HEK293 (cell line): ENCODE data around the gene ATP8B4.

Source experiments
- GLI2 ChIP-seq: fragments of 450-650 bp; formaldehyde crosslinking; IDR thresholded peaks from 2 replicates; pipeline ENCODE4; 2017; ENCODE audit warnings: missing biosample characterization, missing genetic modification characterization, low read depth, borderline replicate concordance
- IKZF3 ChIP-seq: fragments of 450-650 bp; IDR thresholded peaks from 2 replicates; pipeline ENCODE4 v1.5.0; 2018; ENCODE audit warnings: missing biosample characterization, mild to moderate bottlenecking, missing genetic modification characterization, moderate library complexity
- YY1 ChIP-seq: fragments of 450-650 bp; formaldehyde crosslinking; IDR thresholded peaks from 2 replicates; pipeline ENCODE4 v1.5.1; 2018; ENCODE audit warnings: missing biosample characterization, missing genetic modification characterization
- ZNF248 ChIP-seq: fragments of 450-650 bp; formaldehyde crosslinking; IDR thresholded peaks from 2 replicates; pipeline ENCODE4 v1.5.1; 2017; ENCODE audit warnings: missing biosample characterization, missing genetic modification characterization
- ZNF433 ChIP-seq: fragments of 450-650 bp; formaldehyde crosslinking; IDR thresholded peaks from 2 replicates; pipeline ENCODE4 v1.5.1; 2016; ENCODE audit warnings: missing biosample characterization, missing genetic modification characterization, low read depth
- ZNF692 ChIP-seq: fragments of 450-650 bp; formaldehyde crosslinking; IDR thresholded peaks from 2 replicates; pipeline ENCODE4 v1.5.1; 2016; ENCODE audit warnings: missing biosample characterization, missing genetic modification characterization
- ZNF830 ChIP-seq: fragments of 450-650 bp; IDR thresholded peaks from 2 replicates; pipeline ENCODE4 v1.5.0; 2018; ENCODE audit warnings: missing biosample characterization, missing genetic modification characterization, low read depth, mild to moderate bottlenecking, moderate library complexity
- TF ChIP-seq, protein P1 (sequence below): fragments of 450-650 bp; formaldehyde crosslinking; IDR thresholded peaks from 2 replicates; pipeline ENCODE4 v1.5.1; 2016; ENCODE audit warnings: missing biosample characterization, missing genetic modification characterization
- TF ChIP-seq, protein P2 (sequence below): fragments of 450-650 bp; formaldehyde crosslinking; IDR thresholded peaks from 2 replicates; pipeline ENCODE4 v1.5.1; 2016; ENCODE audit warnings: missing biosample characterization, missing genetic modification characterization
- TF ChIP-seq, protein P3 (sequence below): fragments of 450-650 bp; formaldehyde crosslinking; IDR thresholded peaks from 2 replicates; pipeline ENCODE4 v1.5.1; 2016; ENCODE audit warnings: missing biosample characterization, missing genetic modification characterization, low read depth
- TF ChIP-seq, protein P4 (sequence below): fragments of 450-650 bp; formaldehyde crosslinking; IDR thresholded peaks from 2 replicates; pipeline ENCODE4 v1.5.1; 2016; ENCODE audit warnings: missing biosample characterization, missing genetic modification characterization

- TF ChIP-seq, protein P1, sequence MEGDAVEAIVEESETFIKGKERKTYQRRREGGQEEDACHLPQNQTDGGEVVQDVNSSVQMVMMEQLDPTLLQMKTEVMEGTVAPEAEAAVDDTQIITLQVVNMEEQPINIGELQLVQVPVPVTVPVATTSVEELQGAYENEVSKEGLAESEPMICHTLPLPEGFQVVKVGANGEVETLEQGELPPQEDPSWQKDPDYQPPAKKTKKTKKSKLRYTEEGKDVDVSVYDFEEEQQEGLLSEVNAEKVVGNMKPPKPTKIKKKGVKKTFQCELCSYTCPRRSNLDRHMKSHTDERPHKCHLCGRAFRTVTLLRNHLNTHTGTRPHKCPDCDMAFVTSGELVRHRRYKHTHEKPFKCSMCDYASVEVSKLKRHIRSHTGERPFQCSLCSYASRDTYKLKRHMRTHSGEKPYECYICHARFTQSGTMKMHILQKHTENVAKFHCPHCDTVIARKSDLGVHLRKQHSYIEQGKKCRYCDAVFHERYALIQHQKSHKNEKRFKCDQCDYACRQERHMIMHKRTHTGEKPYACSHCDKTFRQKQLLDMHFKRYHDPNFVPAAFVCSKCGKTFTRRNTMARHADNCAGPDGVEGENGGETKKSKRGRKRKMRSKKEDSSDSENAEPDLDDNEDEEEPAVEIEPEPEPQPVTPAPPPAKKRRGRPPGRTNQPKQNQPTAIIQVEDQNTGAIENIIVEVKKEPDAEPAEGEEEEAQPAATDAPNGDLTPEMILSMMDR (tag by site-specific recombination) = no peak
- TF ChIP-seq, protein P2, sequence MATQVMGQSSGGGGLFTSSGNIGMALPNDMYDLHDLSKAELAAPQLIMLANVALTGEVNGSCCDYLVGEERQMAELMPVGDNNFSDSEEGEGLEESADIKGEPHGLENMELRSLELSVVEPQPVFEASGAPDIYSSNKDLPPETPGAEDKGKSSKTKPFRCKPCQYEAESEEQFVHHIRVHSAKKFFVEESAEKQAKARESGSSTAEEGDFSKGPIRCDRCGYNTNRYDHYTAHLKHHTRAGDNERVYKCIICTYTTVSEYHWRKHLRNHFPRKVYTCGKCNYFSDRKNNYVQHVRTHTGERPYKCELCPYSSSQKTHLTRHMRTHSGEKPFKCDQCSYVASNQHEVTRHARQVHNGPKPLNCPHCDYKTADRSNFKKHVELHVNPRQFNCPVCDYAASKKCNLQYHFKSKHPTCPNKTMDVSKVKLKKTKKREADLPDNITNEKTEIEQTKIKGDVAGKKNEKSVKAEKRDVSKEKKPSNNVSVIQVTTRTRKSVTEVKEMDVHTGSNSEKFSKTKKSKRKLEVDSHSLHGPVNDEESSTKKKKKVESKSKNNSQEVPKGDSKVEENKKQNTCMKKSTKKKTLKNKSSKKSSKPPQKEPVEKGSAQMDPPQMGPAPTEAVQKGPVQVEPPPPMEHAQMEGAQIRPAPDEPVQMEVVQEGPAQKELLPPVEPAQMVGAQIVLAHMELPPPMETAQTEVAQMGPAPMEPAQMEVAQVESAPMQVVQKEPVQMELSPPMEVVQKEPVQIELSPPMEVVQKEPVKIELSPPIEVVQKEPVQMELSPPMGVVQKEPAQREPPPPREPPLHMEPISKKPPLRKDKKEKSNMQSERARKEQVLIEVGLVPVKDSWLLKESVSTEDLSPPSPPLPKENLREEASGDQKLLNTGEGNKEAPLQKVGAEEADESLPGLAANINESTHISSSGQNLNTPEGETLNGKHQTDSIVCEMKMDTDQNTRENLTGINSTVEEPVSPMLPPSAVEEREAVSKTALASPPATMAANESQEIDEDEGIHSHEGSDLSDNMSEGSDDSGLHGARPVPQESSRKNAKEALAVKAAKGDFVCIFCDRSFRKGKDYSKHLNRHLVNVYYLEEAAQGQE (tag by site-specific recombination) = no peak
- TF ChIP-seq ZNF433 (tag by site-specific recombination) = no peak
- no peak for TF ChIP-seq ZNF692 (tag by site-specific recombination)
- no peak for TF ChIP-seq GLI2
- no peak for TF ChIP-seq IKZF3 (tag by site-specific recombination)
- no peak for TF ChIP-seq ZNF830
- TF ChIP-seq YY1 (tag by site-specific recombination) = no peak
- TF ChIP-seq, protein P3, sequence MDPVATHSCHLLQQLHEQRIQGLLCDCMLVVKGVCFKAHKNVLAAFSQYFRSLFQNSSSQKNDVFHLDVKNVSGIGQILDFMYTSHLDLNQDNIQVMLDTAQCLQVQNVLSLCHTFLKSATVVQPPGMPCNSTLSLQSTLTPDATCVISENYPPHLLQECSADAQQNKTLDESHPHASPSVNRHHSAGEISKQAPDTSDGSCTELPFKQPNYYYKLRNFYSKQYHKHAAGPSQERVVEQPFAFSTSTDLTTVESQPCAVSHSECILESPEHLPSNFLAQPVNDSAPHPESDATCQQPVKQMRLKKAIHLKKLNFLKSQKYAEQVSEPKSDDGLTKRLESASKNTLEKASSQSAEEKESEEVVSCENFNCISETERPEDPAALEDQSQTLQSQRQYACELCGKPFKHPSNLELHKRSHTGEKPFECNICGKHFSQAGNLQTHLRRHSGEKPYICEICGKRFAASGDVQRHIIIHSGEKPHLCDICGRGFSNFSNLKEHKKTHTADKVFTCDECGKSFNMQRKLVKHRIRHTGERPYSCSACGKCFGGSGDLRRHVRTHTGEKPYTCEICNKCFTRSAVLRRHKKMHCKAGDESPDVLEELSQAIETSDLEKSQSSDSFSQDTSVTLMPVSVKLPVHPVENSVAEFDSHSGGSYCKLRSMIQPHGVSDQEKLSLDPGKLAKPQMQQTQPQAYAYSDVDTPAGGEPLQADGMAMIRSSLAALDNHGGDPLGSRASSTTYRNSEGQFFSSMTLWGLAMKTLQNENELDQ (tag by site-specific recombination) = no peak
- no peak for TF ChIP-seq ZNF248
- TF ChIP-seq, protein P4, sequence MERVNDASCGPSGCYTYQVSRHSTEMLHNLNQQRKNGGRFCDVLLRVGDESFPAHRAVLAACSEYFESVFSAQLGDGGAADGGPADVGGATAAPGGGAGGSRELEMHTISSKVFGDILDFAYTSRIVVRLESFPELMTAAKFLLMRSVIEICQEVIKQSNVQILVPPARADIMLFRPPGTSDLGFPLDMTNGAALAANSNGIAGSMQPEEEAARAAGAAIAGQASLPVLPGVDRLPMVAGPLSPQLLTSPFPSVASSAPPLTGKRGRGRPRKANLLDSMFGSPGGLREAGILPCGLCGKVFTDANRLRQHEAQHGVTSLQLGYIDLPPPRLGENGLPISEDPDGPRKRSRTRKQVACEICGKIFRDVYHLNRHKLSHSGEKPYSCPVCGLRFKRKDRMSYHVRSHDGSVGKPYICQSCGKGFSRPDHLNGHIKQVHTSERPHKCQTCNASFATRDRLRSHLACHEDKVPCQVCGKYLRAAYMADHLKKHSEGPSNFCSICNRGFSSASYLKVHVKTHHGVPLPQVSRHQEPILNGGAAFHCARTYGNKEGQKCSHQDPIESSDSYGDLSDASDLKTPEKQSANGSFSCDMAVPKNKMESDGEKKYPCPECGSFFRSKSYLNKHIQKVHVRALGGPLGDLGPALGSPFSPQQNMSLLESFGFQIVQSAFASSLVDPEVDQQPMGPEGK (tag by site-specific recombination) = no peak
These were observed 11.9 kb downstream of the ATP8B4 start for GRCh38 chr15:50107157-50107556.
